Heart left ventricle (tissue), 16 donors: ENCODE measurements around the gene ZNF79. TPM values are rescaled to one million over a fixed set of nuclear protein-coding genes. Genes with fewer than 3 reads are reported as not detected.

ENCODE experiments used
- ATAC-seq, 4 donors: fragments of 200-7000 bp; cut with Tn5 transposase; one replicate each; pipeline ENCODE4 v1.9.1; 2020 to 2022; ENCODE audit warnings: moderate library complexity in 4 of 4, mild to moderate bottlenecking in 3 of 4, moderate number of reproducible peaks in 1 of 4
- DNase-seq, 5 donors: peaks; one replicate each; pipeline ENCODE4 v3.0.0-alpha.2; 2020
- H3K27ac ChIP-seq, 12 donors: fragments of 200-600 bp; sonication (generic) in 4 of 12; one replicate each; pipeline versions ENCODE4 v1.5.0 to v1.8.0; 2016 to 2022; ENCODE audit warnings: mild to moderate bottlenecking in 2 of 12
- H3K27me3 ChIP-seq, 9 donors: fragments of 200-600 bp; sonication (generic) in 2 of 9; one replicate each; pipeline versions ENCODE4 v1.5.1 to v1.8.0; 2016 to 2022; ENCODE audit warnings: mild to moderate bottlenecking in 3 of 9
- H3K36me3 ChIP-seq, 9 donors: fragments of 200-600 bp; sonication (generic) in 2 of 9; one replicate each; pipeline versions ENCODE4 v1.5.0 to v1.8.0; 2018 to 2022; ENCODE audit warnings: mild to moderate bottlenecking in 2 of 9
- H3K4me1 ChIP-seq, 12 donors: fragments of 200-600 bp; sonication (generic) in 4 of 12; one replicate each; pipeline versions ENCODE4 v1.5.0 to v1.8.0; 2016 to 2022; ENCODE audit warnings: mild to moderate bottlenecking in 3 of 12
- H3K4me3 ChIP-seq, 12 donors: fragments of 200-600 bp; sonication (generic) in 4 of 12; one replicate each; pipeline versions ENCODE4 v1.5.0 to v1.8.0; 2017 to 2022; ENCODE audit warnings: mild to moderate bottlenecking in 9 of 12, moderate library complexity in 4 of 12
- H3K9me3 ChIP-seq, 12 donors: fragments of 200-600 bp; sonication (generic) in 4 of 12; one replicate each; pipeline versions ENCODE4 v1.5.0 to v1.8.0; 2016 to 2022; ENCODE audit warnings: mild to moderate bottlenecking in 1 of 12
- CTCF ChIP-seq, 12 donors: fragments of 200-600 bp; sonication (generic) in 4 of 12; IDR thresholded peaks; one replicate each; pipeline versions ENCODE4 v1.5.0 to v1.8.0; 2018 to 2022; ENCODE audit warnings: antibody characterized with exemption in 12 of 12, mild to moderate bottlenecking in 5 of 12
- POLR2A ChIP-seq, 2 donors: fragments of 450-650 bp; IDR thresholded peaks; one replicate each; pipeline ENCODE4 v1.6.1; 2017; ENCODE audit warnings: antibody characterized with exemption in 2 of 2, mild to moderate bottlenecking in 2 of 2, moderate library complexity in 2 of 2
- WGBS, 4 donors: extraction: QIAGEN DNeasy Blood & Tissue Kit in 2 of 4; methylation state at CpG; one replicate each; pipeline versions ENCODE4 v1.1.5 to v1.1.7; 2013 to 2018; 5-methylcytosine and 5-hydroxymethylcytosine counted together
- intact Hi-C, 10 donors: fragments of 100-400 bp; cut with DNase I; formaldehyde crosslinking; loops; one replicate each; pipeline versions ENCODE4 v1.11.1 to v1.14.2; 2022
- polyA plus RNA-seq, 2 donors: library from polyadenylated mRNA; stranded (reverse); fragments of 200-250 nt; gene quantifications; one replicate each; pipeline ENCODE4 v1.2.3, GENCODE V29; 2013
- total RNA-seq, 9 donors: library from RNA; depleted of rRNA in 2 of 9; stranded (reverse); fragments of >200 nt in 2 of 9; fragmentation: NEBNext Ultra II Directional in 3 of 9; extraction: Animal tissue kit (Norgen Biotek cat#: 25700) in 3 of 9; gene quantifications; one replicate each; pipeline versions ENCODE4 v1.1.0 to v1.2.4, GENCODE V29; 2016 to 2023
- donor health status: ischemic (EF 13 %, LVEDD 7.1; RV severe dilation, severe dysfunction).
- donor health status: healthy with polysubstance abuse.
- donor health status: DM: no; HTN: yes; CAD: no.
- donor health status: DM: no; HTN: no; CAD: no.
- donor health status: ischemic (EF 25% LVEDD 6.9; RV normal size, moderate dysfunction).
- donor health status: ischemic (EF 25% LVEDD 5.7; RV mildly dilated, moderate dysfunction).
- donor health status: healthy.
- donor health status: DM: yes; HTN: yes; CAD: no.
- donor health status: ischemic (EF 35%, LVEDD 5.7; RV mildly dilated, moderate dysfunction).
- donor health status: nonischemic (EF 11% LVEDD 7.7; RV severe dilation, severe dysfunction).
- donor health status: DM: yes; HTN: yes; CAD: no.
- donor health status: PGD.
- donor health status: ischemic (EF 29% LVEDD 5.4; RV normal size, mild dysfunction).
- donor health status: nonischemic (EF 23%, LVEDD 6.1; RV moderate dilation, normal function).

ZNF79 gene
- total and polyA plus RNA-seq, 11 donors, result 3.1 to 7.4 (median 5.6) TPM

GRCh38 chr9:127451608-127451857 is 27.4 kb downstream of the ZNF79 start:
- WGBS, 4 donors, result 0 to 1% (median 0%) methylated on average over 12 to 14 of the region's 14 CpGs
- DNase-seq, result no peak
- Histone ChIP-seq H3K4me1 (peaks cover 7 to 58% (median 36%) of the 10 kb centered on the region in 12 donors), H3K36me3 (peaks cover 0 to 53% (median 42%) of the 10 kb centered on the region in 9 donors), H3K9me3 (no peaks in the 10 kb centered on the region), H3K4me3 (peak overlapping the region; percentile 64 to 93 (median 89)), H3K27ac (peak overlapping the region; percentile 90 to 98 (median 95)), H3K27me3 (no peaks in the 10 kb centered on the region)
- intact Hi-C loops, result loop anchor here in 4 of 10 donors (1.0 to 10.0 kb wide), 3 partner anchors 27 to 227 kb away; partner anchors contain the start of genes ZNF79 (in 3 of the 4) and SLC2A8 (in 1 of the 4)
- no peak for ATAC-seq
- TF ChIP-seq CTCF (IDR thresholded peaks at IDR 0.05) (no peak), POLR2A (IDR thresholded peaks at IDR 0.05) (no peak)

GRCh38 chr9:127451858-127452656 is 27.9 kb downstream of the ZNF79 start:
- intact Hi-C loops, result loop anchor here in 4 of 10 donors (1.0 to 10.0 kb wide), 3 partner anchors 28 to 227 kb away; partner anchors contain the start of genes ZNF79 (in 3 of the 4) and SLC2A8 (in 1 of the 4)
- 10 to 14% (median 11%) methylated on average over 27 to 29 of the region's 29 CpGs for WGBS, 4 donors
- H3K4me3 ChIP-seq, result peak overlapping the region; percentile 64 to 93 (median 89)

GRCh38 chr9:127452691-127453090 is 28.5 kb downstream of the ZNF79 start:
- H3K27me3 ChIP-seq, result no peaks in the 10 kb centered on the region
- peaks cover 7 to 58% (median 36%) of the 10 kb centered on the region in 12 donors for H3K4me1 ChIP-seq
- ATAC-seq (peak; percentile 62 to 71 (median 66)), DNase-seq (peak; percentile 79 to 93 (median 81))
- peak overlapping the region in 8 of 12 donors; percentile 73 to 93 (median 92) for H3K4me3 ChIP-seq
- H3K36me3 ChIP-seq, result peaks cover 0 to 53% (median 41%) of the 10 kb centered on the region in 9 donors
- intact Hi-C loops, result loop anchor here in 1 of 10 donors (10.0 kb wide), 1 partner anchor 228 kb away; no protein-coding TSS in a partner anchor
- TF ChIP-seq POLR2A (IDR thresholded peaks at IDR 0.05), result no peak
- no peak for TF ChIP-seq CTCF (IDR thresholded peaks at IDR 0.05)
- 42 to 55% (median 46%) methylated on average over 4 of the region's 4 CpGs for WGBS, 4 donors
- no peaks in the 10 kb centered on the region for H3K9me3 ChIP-seq
- peak overlapping the region in 11 of 12 donors; percentile 17 to 98 (median 95) for H3K27ac ChIP-seq

More at GRCh38 chr9:127451858-127452656, 27.9 kb downstream of the ZNF79 start:
- TF ChIP-seq POLR2A (IDR thresholded peaks at IDR 0.05) (no peak), CTCF (IDR thresholded peaks at IDR 0.05) (no peak)
- no peaks in the 10 kb centered on the region for H3K9me3 ChIP-seq
- H3K36me3 ChIP-seq, result peaks cover 0 to 53% (median 41%) of the 10 kb centered on the region in 9 donors
- ATAC-seq, result peak; percentile 10 to 44 (median 34)
- peaks cover 7 to 58% (median 36%) of the 10 kb centered on the region in 12 donors for H3K4me1 ChIP-seq
- peak; percentile 50 to 76 (median 58) for DNase-seq
- peak overlapping the region; percentile 90 to 98 (median 95) for H3K27ac ChIP-seq
- no peaks in the 10 kb centered on the region for H3K27me3 ChIP-seq
